PC-3 (cell line): ENCODE results near the gene RFC4. TPM values are rescaled to one million over a fixed set of nuclear protein-coding genes. Genes with fewer than 3 reads are reported as not detected.

Source experiments
- ATAC-seq: fragments of 200-7000 bp; cut with Tn5 transposase; 2 replicates; pipeline ENCODE4 v1.9.1; 2020; ENCODE audit warnings: mild to moderate bottlenecking, moderate library complexity
- BruUV-seq: library from RNA; stranded (reverse); fragments of 400-500 nt; replicated peaks from 2 replicates; lab custom pipeline; 2021; lab: Mats Ljungman, UMichigan
- CTCF ChIA-PET: fragments of 300-600 bp; sonication (Branson Sonifier 250); formaldehyde crosslinking; loops from one replicate; lab custom pipeline; 2022; ENCODE audit warnings: antibody characterized with exemption; lab: Charles Lee
- POLR2A ChIA-PET: fragments of 300-600 bp; sonication (Branson Sonifier 250); formaldehyde crosslinking; loops from one replicate; lab custom pipeline; 2022; ENCODE audit warnings: antibody characterized with exemption; ENCODE audit not compliant: unreplicated experiment; lab: Charles Lee
- DNase-seq: peaks from one replicate; pipeline ENCODE4 v3.0.0-alpha.2; 2015
- H2AFZ ChIP-seq: fragments of 300-600 bp; sonication (generic); 2 replicates; pipeline ENCODE4 v1.6.0; 2016; ENCODE audit warnings: antibody characterized with exemption, low read length
- H3F3A ChIP-seq: fragments of 300-600 bp; sonication (generic); one replicate; pipeline ENCODE4 v1.6.0; 2017; ENCODE audit warnings: antibody characterized with exemption, low read length, control low read depth, mild to moderate bottlenecking; ENCODE audit not compliant: unreplicated experiment
- H3K27ac ChIP-seq: fragments of 300-600 bp; sonication (generic); 2 replicates; pipeline ENCODE4 v1.5.1; 2016; ENCODE audit warnings: mild to moderate bottlenecking, low read length
- H3K27me3 ChIP-seq: fragments of 300-600 bp; sonication (generic); 2 replicates; pipeline ENCODE4 v1.6.1; 2016; ENCODE audit warnings: low read length, mixed read lengths
- H3K36me3 ChIP-seq: fragments of 300-600 bp; sonication (generic); 2 replicates; pipeline ENCODE4 v1.6.1; 2016; ENCODE audit warnings: low read depth, mixed run types, low read length, mixed read lengths
- H3K4me1 ChIP-seq: fragments of 300-600 bp; sonication (generic); 2 replicates; pipeline ENCODE4 v1.5.1; 2016; ENCODE audit warnings: low read length; ENCODE audit not compliant: insufficient read depth
- H3K4me2 ChIP-seq: fragments of 300-600 bp; sonication (generic); 2 replicates; pipeline ENCODE4 v1.6.0; 2016; ENCODE audit warnings: low read length
- H3K4me3 ChIP-seq: fragments of 300-600 bp; sonication (generic); 2 replicates; pipeline ENCODE4 v1.5.1; 2016; ENCODE audit warnings: mild to moderate bottlenecking, low read length, mixed read lengths
- H3K79me2 ChIP-seq: fragments of 300-600 bp; sonication (generic); 2 replicates; pipeline ENCODE4 v1.6.1; 2017; ENCODE audit warnings: low read length, mixed read lengths
- H3K9ac ChIP-seq: fragments of 300-600 bp; sonication (generic); 2 replicates; pipeline ENCODE4 v1.6.0; 2016; ENCODE audit warnings: mild to moderate bottlenecking, low read length
- H3K9me2 ChIP-seq: fragments of 300-600 bp; sonication (generic); replicated peaks from 2 replicates; pipeline ENCODE4 v1.6.1; 2016; ENCODE audit warnings: mixed run types, low read length, mixed read lengths
- H3K9me3 ChIP-seq: fragments of 300-600 bp; sonication (generic); 2 replicates; pipeline ENCODE4 v1.6.1; 2016; ENCODE audit warnings: low read length, mixed read lengths
- H4K20me1 ChIP-seq: fragments of 300-600 bp; sonication (generic); 2 replicates; pipeline ENCODE4 v1.6.1; 2016; ENCODE audit warnings: low read length, mixed read lengths
- CTCF ChIP-seq: fragments of 300-600 bp; sonication (generic); conservative IDR thresholded peaks from 2 replicates; pipeline ENCODE4 v1.5.1; 2017; ENCODE audit warnings: antibody characterized with exemption, low read depth, mild to moderate bottlenecking, low read length
- EZH2 ChIP-seq: fragments of 300-600 bp; sonication (generic); IDR thresholded peaks from one replicate; pipeline ENCODE4 v1.6.1; 2017; ENCODE audit warnings: antibody characterized with exemption, mild to moderate bottlenecking, low read length; ENCODE audit not compliant: unreplicated experiment
- EZH2phosphoT487 ChIP-seq: fragments of 300-600 bp; sonication (generic); IDR thresholded peaks from 2 replicates; pipeline ENCODE4 v1.6.1; 2018; ENCODE audit warnings: mild to moderate bottlenecking, antibody characterized with exemption, low read length, borderline replicate concordance
- intact Hi-C: fragments of 100-400 bp; cut with micrococcal nuclease; formaldehyde crosslinking; loops from 2 replicates; pipeline ENCODE4 v1.9.0; 2023
- total RNA-seq: library from RNA; depleted of rRNA; stranded (reverse); fragments of >200 nt; gene quantifications from 2 replicates; pipeline ENCODE4 v1.2.3, GENCODE V29; 2014

Gene RFC4
- total RNA-seq, 1 experiment from 2014 or later, result 73.0 TPM

- Histone ChIP-seq H3F3A (no peaks in the 10 kb centered on the region), H3K27me3 (no peaks in the 10 kb centered on the region), H3K4me3 (no peak overlapping the region), H3K79me2 (no peaks in the 10 kb centered on the region), H3K9me3 (no peaks in the 10 kb centered on the region), H3K9ac (no peak overlapping the region), H3K9me2 (no peaks in the 10 kb centered on the region), H3K4me2 (no peak overlapping the region), H3K4me1 (no peaks in the 10 kb centered on the region), H3K27ac (no peak overlapping the region), H2AFZ (no peak overlapping the region), H3K36me3 (no peaks in the 10 kb centered on the region), H4K20me1 (no peaks in the 10 kb centered on the region)
- ATAC-seq (no peak), DNase-seq (no peak)
- no TSS peak for BruUV-seq
- CTCF ChIA-PET, result no interaction called here
- intact Hi-C loops, result no loop called here
- POLR2A ChIA-PET, result no interaction called here
- TF ChIP-seq EZH2, result no peak
- no peak for TF ChIP-seq EZH2phosphoT487
- no peak for TF ChIP-seq CTCF
These were observed 33.4 kb downstream of the RFC4 start for GRCh38 chr3:186772701-186773417.

- H3F3A ChIP-seq, result no peaks in the 10 kb centered on the region
- no peaks in the 10 kb centered on the region for H3K9me3 ChIP-seq
- no peaks in the 10 kb centered on the region for H4K20me1 ChIP-seq
- no peak overlapping the region for H3K4me3 ChIP-seq
- H3K27me3 ChIP-seq, result no peaks in the 10 kb centered on the region
- H3K9me2 ChIP-seq, result no peaks in the 10 kb centered on the region
- H3K27ac ChIP-seq, result no peak overlapping the region
- ChIA-PET POLR2A (no interaction called here), CTCF (no interaction called here)
- no peak overlapping the region for H3K9ac ChIP-seq
- no peaks in the 10 kb centered on the region for H3K4me1 ChIP-seq
- no peak overlapping the region for H3K4me2 ChIP-seq
- H3K36me3 ChIP-seq, result no peaks in the 10 kb centered on the region
- no peak for TF ChIP-seq EZH2phosphoT487
- TF ChIP-seq EZH2, result no peak
- no peak for TF ChIP-seq CTCF
- DNase-seq (no peak), ATAC-seq (no peak)
- intact Hi-C loops, result no loop called here
- no peaks in the 10 kb centered on the region for H3K79me2 ChIP-seq
- no TSS peak for BruUV-seq
- H2AFZ ChIP-seq, result no peak overlapping the region
These were observed 34.0 kb downstream of the RFC4 start for GRCh38 chr3:186772281-186772694.

- no peak for ATAC-seq
- intact Hi-C loops, result no loop called here
- Histone ChIP-seq H3F3A (no peaks in the 10 kb centered on the region), H3K4me1 (peaks cover 6% of the 10 kb centered on the region; the same call in 1 of the 2 replicates), H3K27ac (no peak overlapping the region), H3K36me3 (no peaks in the 10 kb centered on the region), H3K9me3 (no peaks in the 10 kb centered on the region), H3K79me2 (no peaks in the 10 kb centered on the region), H3K9me2 (no peaks in the 10 kb centered on the region), H3K27me3 (no peaks in the 10 kb centered on the region), H3K4me3 (no peak overlapping the region), H4K20me1 (no peaks in the 10 kb centered on the region), H2AFZ (no peak overlapping the region), H3K9ac (no peak overlapping the region), H3K4me2 (no peak overlapping the region)
- no TSS peak for BruUV-seq
- ChIA-PET POLR2A (no interaction called here), CTCF (no interaction called here)
- TF ChIP-seq CTCF, result no peak
- no peak for TF ChIP-seq EZH2phosphoT487
- TF ChIP-seq EZH2, result no peak
- no peak for DNase-seq
These were observed 45.3 kb downstream of the RFC4 start for GRCh38 chr3:186760897-186761447.
